B cell (primary cell): ENCODE results near the gene ADARB2. TPM values are rescaled to one million over a fixed set of nuclear protein-coding genes. Genes with fewer than 3 reads are reported as not detected.

Source experiments
- ATAC-seq: fragments of 200-7000 bp; cut with Tn5 transposase; one replicate; pipeline ENCODE4 v1.10.0; 2021; ENCODE audit warnings: low read depth, mild to moderate bottlenecking, moderate number of reproducible peaks, moderate library complexity
- CTCF ChIA-PET: fragments of 350-600 bp; sonication (Branson Sonifier 250); formaldehyde crosslinking; loops from one replicate; lab custom pipeline; 2021; ENCODE audit warnings: antibody characterized with exemption, inconsistent platforms; lab: Charles Lee
- POLR2A ChIA-PET: fragments of 350-600 bp; sonication (Branson Sonifier 250); formaldehyde crosslinking; loops from one replicate; lab custom pipeline; 2021; ENCODE audit warnings: antibody characterized with exemption; lab: Charles Lee
- DNase-seq: peaks from one replicate; pipeline ENCODE4 v3.0.0; 2013
- H2AFZ ChIP-seq: 2 replicates; pipeline ENCODE4 v1.6.1; 2012; ENCODE audit warnings: mild to moderate bottlenecking, low read depth, low read length; ENCODE audit not compliant: insufficient read depth, poor library complexity, severe bottlenecking
- H3K27ac ChIP-seq, 2 donors: 1 replicate in 1 of 2; 2 replicates in 1 of 2; pipeline ENCODE4 v1.5.1; 2012 to 2013; ENCODE audit warnings: low read length in 2 of 2, mild to moderate bottlenecking in 2 of 2, moderate library complexity in 1 of 2
- H3K27me3 ChIP-seq, 4 experiments: fragments of 200-600 bp in 1 of 4; sonication (generic) in 1 of 4; replicated peaks in 1 of 4; 1 replicate in 2 of 4; 2 replicates in 2 of 4; pipeline versions ENCODE4 v1.6.1 to v1.7.0; 2013 to 2016; ENCODE audit warnings: low read length in 3 of 4, mild to moderate bottlenecking in 2 of 4, mixed read lengths in 1 of 4, moderate library complexity in 1 of 4; ENCODE audit not compliant: insufficient read depth in 4 of 4, control insufficient read depth in 3 of 4; ENCODE audit errors: control extremely low read depth in 1 of 4
- H3K36me3 ChIP-seq, 2 experiments: replicated peaks in 1 of 2; 1 replicate in 1 of 2; 2 replicates in 1 of 2; pipeline versions ENCODE4 v1.6.1 to v1.7.1; 2013; ENCODE audit warnings: low read length in 1 of 2; ENCODE audit not compliant: insufficient read depth in 2 of 2, control insufficient read depth in 1 of 2; ENCODE audit errors: control extremely low read depth in 1 of 2, extremely low read depth in 1 of 2
- H3K4me1 ChIP-seq, 2 donors: fragments of 200-600 bp in 1 of 2; sonication (generic) in 1 of 2; 1 replicate in 1 of 2; 2 replicates in 1 of 2; pipeline versions ENCODE4 v1.5.1 to v1.6.1; 2013 to 2017; ENCODE audit warnings: low read length in 2 of 2; ENCODE audit not compliant: control insufficient read depth in 2 of 2, insufficient read depth in 2 of 2
- H3K4me2 ChIP-seq: replicated peaks from 2 replicates; pipeline ENCODE3; 2012; ENCODE audit warnings: mild to moderate bottlenecking, low read depth, low read length; ENCODE audit not compliant: poor library complexity, severe bottlenecking
- H3K4me3 ChIP-seq, 5 experiments: fragments of 200-600 bp in 1 of 5; sonication (generic) in 1 of 5; 1 replicate in 3 of 5; 2 replicates in 2 of 5; pipeline versions ENCODE4 v1.5.1 to v1.7.0; 2011 to 2016; ENCODE audit warnings: low read length in 4 of 5, mild to moderate bottlenecking in 4 of 5, low read depth in 2 of 5, control low read depth in 1 of 5, moderate library complexity in 1 of 5; ENCODE audit not compliant: insufficient read depth in 1 of 5; ENCODE audit errors: control extremely low read depth in 1 of 5, extremely low read depth in 1 of 5
- H3K79me2 ChIP-seq: fragments of 200-600 bp; sonication (generic); one replicate; pipeline ENCODE4 v1.6.0; 2016; ENCODE audit warnings: low read length; ENCODE audit not compliant: control insufficient read depth, insufficient read depth
- H3K9ac ChIP-seq: fragments of 200-600 bp; sonication (generic); 2 replicates; pipeline ENCODE4 v1.6.1; 2017; ENCODE audit warnings: mild to moderate bottlenecking, low read length, moderate library complexity
- H3K9me3 ChIP-seq, 3 donors: one replicate each; pipeline versions ENCODE4 v1.6.1 to v1.7.1; 2013; ENCODE audit warnings: low read length in 2 of 3; ENCODE audit not compliant: control insufficient read depth in 2 of 3, insufficient read depth in 1 of 3; ENCODE audit errors: control extremely low read depth in 1 of 3
- H4K20me1 ChIP-seq: 2 replicates; pipeline ENCODE4 v1.6.0; 2012; ENCODE audit warnings: mild to moderate bottlenecking, low read length; ENCODE audit not compliant: insufficient read depth, control insufficient read depth, poor library complexity, severe bottlenecking
- H3K27ac Mint-ChIP-seq: one replicate; pipeline ENCODE4 v1.8.0; 2021; ENCODE audit warnings: mixed read lengths
- H3K27me3 Mint-ChIP-seq: one replicate; pipeline ENCODE4 v1.8.0; 2021; ENCODE audit warnings: mixed read lengths
- H3K4me1 Mint-ChIP-seq: one replicate; pipeline ENCODE4 v1.8.0; 2021; ENCODE audit warnings: mixed read lengths
- H3K4me3 Mint-ChIP-seq: one replicate; pipeline ENCODE4 v1.8.0; 2021; ENCODE audit warnings: mixed read lengths
- H3K9me3 Mint-ChIP-seq: one replicate; pipeline ENCODE4 v1.8.0; 2022; ENCODE audit warnings: mixed read lengths; ENCODE audit not compliant: insufficient read depth
- EZH2 ChIP-seq: IDR thresholded peaks from 2 replicates; pipeline ENCODE4 v1.6.1; 2012; ENCODE audit warnings: borderline replicate concordance, low read depth, mild to moderate bottlenecking, moderate library complexity, low read length; ENCODE audit not compliant: insufficient read depth, poor library complexity, severe bottlenecking
- WGBS: methylation state at CpG from one replicate; pipeline ENCODE4 v1.1.5; 2013; ENCODE audit warnings: missing lambda C conversion rate; ENCODE audit not compliant: insufficient coverage; 5-methylcytosine and 5-hydroxymethylcytosine counted together
- intact Hi-C: fragments of 100-400 bp; cut with micrococcal nuclease; formaldehyde crosslinking; loops from one replicate; pipeline ENCODE4 v1.10.0; 2022
- polyA plus RNA-seq: library from polyadenylated mRNA; depleted of rRNA; stranded (reverse); fragments of >200 nt; gene quantifications from 2 replicates; pipeline ENCODE4 v1.2.3, GENCODE V29; 2012
- total RNA-seq, 2 donors: library from RNA; stranded (reverse); fragments of 120-200 nt in 1 of 2; gene quantifications; 1 replicate in 1 of 2; 2 replicates in 1 of 2; pipeline versions ENCODE4 v1.2.3 to v1.2.4, GENCODE V29; 2013 to 2022
- TF ChIP-seq, protein P1 (sequence below): fragments of 200-600 bp; IDR thresholded peaks from one replicate; pipeline ENCODE4 v1.8.0; 2022; ENCODE audit warnings: antibody characterized with exemption, mild to moderate bottlenecking

Gene ADARB2
- total and polyA plus RNA-seq, 2 donors (not counting 1 experiment from before 2014, with no cell fraction given), result 0.13 to 0.96 TPM

DNA sequence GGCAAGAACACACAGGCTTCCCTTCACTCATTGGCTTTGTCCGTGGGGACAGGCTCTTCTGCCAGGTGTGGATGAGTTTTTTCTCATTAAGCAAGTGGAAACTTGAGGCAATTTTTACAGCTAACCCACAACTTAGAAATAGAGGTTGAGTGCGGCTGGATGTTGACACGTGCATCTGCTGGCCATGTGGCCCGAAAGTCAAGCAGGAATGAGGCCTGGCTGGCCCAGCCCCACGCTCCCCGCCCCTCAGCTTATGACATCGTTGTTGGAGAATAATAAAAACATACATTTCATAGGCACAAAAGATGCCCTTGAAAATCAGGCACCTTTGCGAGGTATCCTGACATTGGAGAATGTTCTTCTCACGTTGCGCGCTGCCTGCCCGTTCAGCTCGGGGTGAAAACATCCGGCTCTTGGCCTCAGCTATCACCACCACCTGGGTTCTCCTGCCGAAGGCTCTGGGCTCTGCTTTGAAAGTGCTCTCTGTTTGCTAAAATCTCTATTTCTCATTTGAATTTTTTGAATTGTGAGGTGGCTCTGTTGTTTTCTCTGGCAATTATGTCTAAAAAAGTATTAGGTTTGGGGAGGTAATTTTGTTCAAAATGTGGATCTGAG is 370.4 kb downstream of the ADARB2 start:
- no peaks in the 10 kb centered on the region for H3K9me3 Mint-ChIP-seq
- ATAC-seq (no peak), DNase-seq (no peak)
- no peak overlapping the region for H3K27ac Mint-ChIP-seq
- no peak overlapping the region for H3K27ac ChIP-seq
- H3K9me3 ChIP-seq, result peaks cover 0 to 4% (median 0%) of the 10 kb centered on the region in 3 donors
- WGBS, result 98% methylated on average over 8 of the region's 15 CpGs
- intact Hi-C loops, result no loop called here
- no peak overlapping the region for H3K9ac ChIP-seq
- CTCF ChIA-PET, result interaction anchor here (0.6 to 0.9 kb wide), 2 partner anchors 188 to 1263 kb away, joined by 3 read pairs; no protein-coding TSS in a partner anchor
- no peaks in the 10 kb centered on the region for H3K79me2 ChIP-seq
- H3K4me1 Mint-ChIP-seq, result peaks cover 8% of the 10 kb centered on the region
- H3K27me3 Mint-ChIP-seq, result peaks cover 37% of the 10 kb centered on the region
- H3K36me3 ChIP-seq, result no peaks in the 10 kb centered on the region
- no peak overlapping the region for H2AFZ ChIP-seq
- H3K4me2 ChIP-seq, result no peak overlapping the region
- H3K4me3 Mint-ChIP-seq, result no peak overlapping the region
- peaks cover 0 to 18% (median 0%) of the 10 kb centered on the region in 4 experiments for H3K27me3 ChIP-seq
- H3K4me1 ChIP-seq, result no peaks in the 10 kb centered on the region
- H3K4me3 ChIP-seq, result no peak overlapping the region
- no peaks in the 10 kb centered on the region for H4K20me1 ChIP-seq
- POLR2A ChIA-PET, result no interaction called here
- TF ChIP-seq, protein P1, sequence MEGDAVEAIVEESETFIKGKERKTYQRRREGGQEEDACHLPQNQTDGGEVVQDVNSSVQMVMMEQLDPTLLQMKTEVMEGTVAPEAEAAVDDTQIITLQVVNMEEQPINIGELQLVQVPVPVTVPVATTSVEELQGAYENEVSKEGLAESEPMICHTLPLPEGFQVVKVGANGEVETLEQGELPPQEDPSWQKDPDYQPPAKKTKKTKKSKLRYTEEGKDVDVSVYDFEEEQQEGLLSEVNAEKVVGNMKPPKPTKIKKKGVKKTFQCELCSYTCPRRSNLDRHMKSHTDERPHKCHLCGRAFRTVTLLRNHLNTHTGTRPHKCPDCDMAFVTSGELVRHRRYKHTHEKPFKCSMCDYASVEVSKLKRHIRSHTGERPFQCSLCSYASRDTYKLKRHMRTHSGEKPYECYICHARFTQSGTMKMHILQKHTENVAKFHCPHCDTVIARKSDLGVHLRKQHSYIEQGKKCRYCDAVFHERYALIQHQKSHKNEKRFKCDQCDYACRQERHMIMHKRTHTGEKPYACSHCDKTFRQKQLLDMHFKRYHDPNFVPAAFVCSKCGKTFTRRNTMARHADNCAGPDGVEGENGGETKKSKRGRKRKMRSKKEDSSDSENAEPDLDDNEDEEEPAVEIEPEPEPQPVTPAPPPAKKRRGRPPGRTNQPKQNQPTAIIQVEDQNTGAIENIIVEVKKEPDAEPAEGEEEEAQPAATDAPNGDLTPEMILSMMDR, result no peak
- TF ChIP-seq EZH2, result no peak

DNA sequence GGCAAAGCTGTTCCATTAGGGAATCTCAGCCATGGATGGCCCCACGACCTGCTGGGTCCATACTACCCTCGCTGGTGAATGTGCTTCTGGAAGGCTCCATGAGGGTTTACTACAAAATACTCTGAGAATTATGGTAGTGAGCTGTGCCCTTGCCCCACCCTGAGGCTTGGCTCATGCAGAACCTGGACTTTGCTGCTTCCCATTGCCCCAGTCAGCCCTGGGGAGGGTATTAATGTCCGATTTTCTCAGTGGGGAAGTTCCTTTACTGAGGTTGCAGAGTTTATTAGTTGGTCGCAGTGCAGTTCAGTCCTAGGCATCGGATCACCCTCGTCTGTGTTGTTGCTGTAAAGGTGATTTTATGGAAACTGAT is 371.0 kb downstream of the ADARB2 start:
- TF ChIP-seq, protein P1, result no peak
- no peak for TF ChIP-seq EZH2
- no peak overlapping the region for H3K27ac ChIP-seq
- H3K9ac ChIP-seq, result no peak overlapping the region
- no peak overlapping the region for H3K27ac Mint-ChIP-seq
- no peak overlapping the region for H3K4me3 Mint-ChIP-seq
- H3K27me3 ChIP-seq, result peaks cover 0 to 21% (median 0%) of the 10 kb centered on the region in 4 experiments
- H3K4me3 ChIP-seq, result no peak overlapping the region
- H3K4me1 ChIP-seq, result no peaks in the 10 kb centered on the region
- ChIA-PET CTCF (interaction anchor here (0.9 kb wide), 1 partner anchor 1263 kb away, joined by 3 read pairs; no protein-coding TSS in a partner anchor), POLR2A (no interaction called here)
- WGBS, result 79% methylated on average over 5 of the region's 6 CpGs
- no peaks in the 10 kb centered on the region for H3K36me3 ChIP-seq
- no peak overlapping the region for H2AFZ ChIP-seq
- intact Hi-C loops, result no loop called here
- no peak overlapping the region for H3K4me2 ChIP-seq
- no peak for DNase-seq
- no peak for ATAC-seq
- peaks cover 43% of the 10 kb centered on the region for H3K27me3 Mint-ChIP-seq
- peaks cover 8% of the 10 kb centered on the region for H3K4me1 Mint-ChIP-seq
- no peaks in the 10 kb centered on the region for H3K9me3 Mint-ChIP-seq
- H3K9me3 ChIP-seq, result peaks cover 0 to 4% (median 0%) of the 10 kb centered on the region in 3 donors
- no peaks in the 10 kb centered on the region for H3K79me2 ChIP-seq
- H4K20me1 ChIP-seq, result no peaks in the 10 kb centered on the region
